Measurements from ENCODE around the gene FRZB.

FRZB gene

GRCh38 chr2:182867426-182868053 is 1.1 kb upstream of the FRZB start:
- Histone ChIP-seq H3K36me3 (ENCODE audit: control insufficient read depth in 2 of 2, insufficient read depth in 2 of 2, low read length in 2 of 2) (no peaks in the 10 kb centered on the region), H3K27ac (ENCODE audit: low read length) (peak overlapping the region; percentile 74), H3K4me1 (ENCODE audit: control insufficient read depth, insufficient read depth, low read length) (peaks cover 26% of the 10 kb centered on the region), H3K27me3 (ENCODE audit: control insufficient read depth in 1 of 2, insufficient read depth in 2 of 2, low read length in 2 of 2) (no peaks in the 10 kb centered on the region), H3K9ac (ENCODE audit: low read length in 2 of 2) (peak overlapping the region; percentile 53 to 73), H3K9me3 (ENCODE audit: control insufficient read depth in 2 of 2, low read length in 2 of 2) (no peaks in the 10 kb centered on the region), H3K4me3 (ENCODE audit: low read length in 2 of 2) (peak overlapping the region; percentile 82 to 86)

- peak overlapping the region; percentile 82 to 86 for H3K4me3 ChIP-seq (ENCODE audit: low read length in 2 of 2)
- no peaks in the 10 kb centered on the region for H3K27me3 ChIP-seq (ENCODE audit: control insufficient read depth in 1 of 2, insufficient read depth in 2 of 2, low read length in 2 of 2)
- peaks cover 26% of the 10 kb centered on the region for H3K4me1 ChIP-seq (ENCODE audit: control insufficient read depth, insufficient read depth, low read length)
- H3K36me3 ChIP-seq (ENCODE audit: control insufficient read depth in 2 of 2, insufficient read depth in 2 of 2, low read length in 2 of 2), result no peaks in the 10 kb centered on the region
- H3K9ac ChIP-seq (ENCODE audit: low read length in 2 of 2), result peak overlapping the region in 1 of 2 donors; percentile 22
- peak overlapping the region; percentile 74 for H3K27ac ChIP-seq (ENCODE audit: low read length)
- H3K9me3 ChIP-seq (ENCODE audit: control insufficient read depth in 2 of 2, low read length in 2 of 2), result no peaks in the 10 kb centered on the region
Observed at GRCh38 chr2:182866095-182866460, 359 bp downstream of the FRZB start.

GRCh38 chr2:182864949-182865570 is 1.4 kb downstream of the FRZB start:
- Histone ChIP-seq H3K9me3 (ENCODE audit: control insufficient read depth in 2 of 2, low read length in 2 of 2) (no peaks in the 10 kb centered on the region), H3K4me3 (ENCODE audit: low read length in 2 of 2) (peak overlapping the region in 1 of 2 donors; percentile 82), H3K4me1 (ENCODE audit: control insufficient read depth, insufficient read depth, low read length) (peaks cover 26% of the 10 kb centered on the region), H3K27ac (ENCODE audit: low read length) (peak overlapping the region; percentile 74), H3K27me3 (ENCODE audit: control insufficient read depth in 1 of 2, insufficient read depth in 2 of 2, low read length in 2 of 2) (no peaks in the 10 kb centered on the region), H3K9ac (ENCODE audit: low read length in 2 of 2) (no peak overlapping the region), H3K36me3 (ENCODE audit: control insufficient read depth in 2 of 2, insufficient read depth in 2 of 2, low read length in 2 of 2) (no peaks in the 10 kb centered on the region)

- Histone ChIP-seq H3K27me3 (ENCODE audit: control insufficient read depth in 1 of 2, insufficient read depth in 2 of 2, low read length in 2 of 2) (no peaks in the 10 kb centered on the region), H3K27ac (ENCODE audit: low read length) (peak overlapping the region; percentile 53), H3K36me3 (ENCODE audit: control insufficient read depth in 2 of 2, insufficient read depth in 2 of 2, low read length in 2 of 2) (no peaks in the 10 kb centered on the region), H3K9me3 (ENCODE audit: control insufficient read depth in 2 of 2, low read length in 2 of 2) (no peaks in the 10 kb centered on the region), H3K4me3 (ENCODE audit: low read length in 2 of 2) (peak overlapping the region in 1 of 2 donors; percentile 82), H3K4me1 (ENCODE audit: control insufficient read depth, insufficient read depth, low read length) (peaks cover 26% of the 10 kb centered on the region), H3K9ac (ENCODE audit: low read length in 2 of 2) (no peak overlapping the region)
Observed at GRCh38 chr2:182863642-182864041, 2.8 kb downstream of the FRZB start.

GRCh38 chr2:182862091-182862490 is 4.3 kb downstream of the FRZB start:
- Histone ChIP-seq H3K27ac (ENCODE audit: low read length) (peak overlapping the region; percentile 12), H3K9me3 (ENCODE audit: control insufficient read depth in 2 of 2, low read length in 2 of 2) (no peaks in the 10 kb centered on the region), H3K4me1 (ENCODE audit: control insufficient read depth, insufficient read depth, low read length) (peaks cover 18% of the 10 kb centered on the region), H3K4me3 (ENCODE audit: low read length in 2 of 2) (no peak overlapping the region), H3K36me3 (ENCODE audit: control insufficient read depth in 2 of 2, insufficient read depth in 2 of 2, low read length in 2 of 2) (no peaks in the 10 kb centered on the region), H3K27me3 (ENCODE audit: control insufficient read depth in 1 of 2, insufficient read depth in 2 of 2, low read length in 2 of 2) (no peaks in the 10 kb centered on the region), H3K9ac (ENCODE audit: low read length in 2 of 2) (no peak overlapping the region)

- Histone ChIP-seq H3K4me1 (ENCODE audit: control insufficient read depth, insufficient read depth, low read length) (peaks cover 11% of the 10 kb centered on the region), H3K9me3 (ENCODE audit: control insufficient read depth in 2 of 2, low read length in 2 of 2) (no peaks in the 10 kb centered on the region), H3K9ac (ENCODE audit: low read length in 2 of 2) (no peak overlapping the region), H3K4me3 (ENCODE audit: low read length in 2 of 2) (no peak overlapping the region), H3K36me3 (ENCODE audit: control insufficient read depth in 2 of 2, insufficient read depth in 2 of 2, low read length in 2 of 2) (no peaks in the 10 kb centered on the region), H3K27me3 (ENCODE audit: control insufficient read depth in 1 of 2, insufficient read depth in 2 of 2, low read length in 2 of 2) (no peaks in the 10 kb centered on the region), H3K27ac (ENCODE audit: low read length) (peak overlapping the region; percentile 3)
Observed at GRCh38 chr2:182860858-182861257, 5.6 kb downstream of the FRZB start.

GRCh38 chr2:182858671-182859070 is 7.8 kb downstream of the FRZB start:
- Histone ChIP-seq H3K4me3 (ENCODE audit: low read length in 2 of 2) (no peak overlapping the region), H3K9me3 (ENCODE audit: control insufficient read depth in 2 of 2, low read length in 2 of 2) (no peaks in the 10 kb centered on the region), H3K9ac (ENCODE audit: low read length in 2 of 2) (no peak overlapping the region), H3K4me1 (ENCODE audit: control insufficient read depth, insufficient read depth, low read length) (peaks cover 9% of the 10 kb centered on the region), H3K36me3 (ENCODE audit: control insufficient read depth in 2 of 2, insufficient read depth in 2 of 2, low read length in 2 of 2) (no peaks in the 10 kb centered on the region), H3K27me3 (ENCODE audit: control insufficient read depth in 1 of 2, insufficient read depth in 2 of 2, low read length in 2 of 2) (no peaks in the 10 kb centered on the region), H3K27ac (ENCODE audit: low read length) (no peak overlapping the region)

GRCh38 chr2:182855376-182855775 is 11.1 kb downstream of the FRZB start:
- no peak overlapping the region for H3K27ac ChIP-seq (ENCODE audit: low read length)
- no peak overlapping the region for H3K4me3 ChIP-seq (ENCODE audit: low read length in 2 of 2)
- H3K9me3 ChIP-seq (ENCODE audit: control insufficient read depth in 2 of 2, low read length in 2 of 2), result no peaks in the 10 kb centered on the region
- H3K9ac ChIP-seq (ENCODE audit: low read length in 2 of 2), result no peak overlapping the region
- no peaks in the 10 kb centered on the region for H3K36me3 ChIP-seq (ENCODE audit: control insufficient read depth in 2 of 2, insufficient read depth in 2 of 2, low read length in 2 of 2)
- H3K27me3 ChIP-seq (ENCODE audit: control insufficient read depth in 1 of 2, insufficient read depth in 2 of 2, low read length in 2 of 2), result no peaks in the 10 kb centered on the region
- peaks cover 9% of the 10 kb centered on the region for H3K4me1 ChIP-seq (ENCODE audit: control insufficient read depth, insufficient read depth, low read length)

GRCh38 chr2:182854375-182855105 is 11.9 kb downstream of the FRZB start:
- no peaks in the 10 kb centered on the region for H3K27me3 ChIP-seq (ENCODE audit: control insufficient read depth in 1 of 2, insufficient read depth in 2 of 2, low read length in 2 of 2)
- H3K27ac ChIP-seq (ENCODE audit: low read length), result peak overlapping the region; percentile 25
- no peaks in the 10 kb centered on the region for H3K36me3 ChIP-seq (ENCODE audit: control insufficient read depth in 2 of 2, insufficient read depth in 2 of 2, low read length in 2 of 2)
- no peaks in the 10 kb centered on the region for H3K9me3 ChIP-seq (ENCODE audit: control insufficient read depth in 2 of 2, low read length in 2 of 2)
- H3K4me3 ChIP-seq (ENCODE audit: low read length in 2 of 2), result peak overlapping the region in 1 of 2 donors; percentile 16
- no peak overlapping the region for H3K9ac ChIP-seq (ENCODE audit: low read length in 2 of 2)
- H3K4me1 ChIP-seq (ENCODE audit: control insufficient read depth, insufficient read depth, low read length), result peaks cover 9% of the 10 kb centered on the region

- H3K4me1 ChIP-seq (ENCODE audit: control insufficient read depth, insufficient read depth, low read length), result peaks cover 9% of the 10 kb centered on the region
- H3K36me3 ChIP-seq (ENCODE audit: control insufficient read depth in 2 of 2, insufficient read depth in 2 of 2, low read length in 2 of 2), result no peaks in the 10 kb centered on the region
- H3K9ac ChIP-seq (ENCODE audit: low read length in 2 of 2), result no peak overlapping the region
- H3K27ac ChIP-seq (ENCODE audit: low read length), result no peak overlapping the region
- H3K27me3 ChIP-seq (ENCODE audit: control insufficient read depth in 1 of 2, insufficient read depth in 2 of 2, low read length in 2 of 2), result no peaks in the 10 kb centered on the region
- no peaks in the 10 kb centered on the region for H3K9me3 ChIP-seq (ENCODE audit: control insufficient read depth in 2 of 2, low read length in 2 of 2)
- H3K4me3 ChIP-seq (ENCODE audit: low read length in 2 of 2), result no peak overlapping the region
Observed at GRCh38 chr2:182852801-182853200, 13.6 kb downstream of the FRZB start.

GRCh38 chr2:182852090-182852489 is 14.3 kb downstream of the FRZB start:
- H3K4me3 ChIP-seq (ENCODE audit: low read length in 2 of 2), result no peak overlapping the region
- H3K27me3 ChIP-seq (ENCODE audit: control insufficient read depth in 1 of 2, insufficient read depth in 2 of 2, low read length in 2 of 2), result no peaks in the 10 kb centered on the region
- no peak overlapping the region for H3K9ac ChIP-seq (ENCODE audit: low read length in 2 of 2)
- H3K4me1 ChIP-seq (ENCODE audit: control insufficient read depth, insufficient read depth, low read length), result peaks cover 9% of the 10 kb centered on the region
- H3K36me3 ChIP-seq (ENCODE audit: control insufficient read depth in 2 of 2, insufficient read depth in 2 of 2, low read length in 2 of 2), result no peaks in the 10 kb centered on the region
- no peaks in the 10 kb centered on the region for H3K9me3 ChIP-seq (ENCODE audit: control insufficient read depth in 2 of 2, low read length in 2 of 2)
- no peak overlapping the region for H3K27ac ChIP-seq (ENCODE audit: low read length)
